G401.6 (cell line): ENCODE measurements around the gene RPL38.
A peak's percentile ranks its signal among the peaks of the same experiment; 100 is the strongest.
"Not testable (repeated sequence)": the region's sequence is repeated elsewhere in the genome, so short reads cannot be mapped to it uniquely, and the experiment has no call there.

Experiments
- FAIRE-seq: peaks from 2 replicates; lab custom pipeline; 2012; peaks lifted over from hg19 to GRCh38; lab: Jason Lieb, UNC

The RPL38 gene

GRCh38 chr17:74185571-74186185, 17.8 kb upstream of the RPL38 start:
- FAIRE-seq: no peak

DNA sequence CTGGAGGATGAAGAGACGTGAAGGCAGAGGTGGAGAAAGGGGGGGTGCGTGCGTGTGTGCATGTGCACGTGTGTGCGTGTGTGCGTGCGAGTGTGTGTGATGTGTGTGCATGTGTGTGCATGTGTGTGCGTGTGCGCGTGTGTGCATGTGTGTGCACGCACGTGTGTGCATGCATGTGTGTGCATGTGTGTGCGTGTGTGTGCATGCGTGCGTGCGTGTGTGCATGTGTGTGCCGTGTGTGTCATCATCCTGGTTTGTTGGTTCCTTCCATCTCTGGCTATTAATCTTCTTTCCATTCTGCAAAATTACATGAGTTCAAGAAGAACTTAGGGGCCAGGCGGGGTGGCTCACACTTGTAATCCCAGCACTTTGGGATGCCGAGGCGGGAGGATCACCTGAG, 17.0 kb upstream of the RPL38 start:
- FAIRE-seq: no peak

GRCh38 chr17:74187761-74188160, 15.7 kb upstream of the RPL38 start:
- FAIRE-seq: no peak

GRCh38 chr17:74188687-74189086, 14.8 kb upstream of the RPL38 start:
- FAIRE-seq: not testable (repeated sequence)

DNA sequence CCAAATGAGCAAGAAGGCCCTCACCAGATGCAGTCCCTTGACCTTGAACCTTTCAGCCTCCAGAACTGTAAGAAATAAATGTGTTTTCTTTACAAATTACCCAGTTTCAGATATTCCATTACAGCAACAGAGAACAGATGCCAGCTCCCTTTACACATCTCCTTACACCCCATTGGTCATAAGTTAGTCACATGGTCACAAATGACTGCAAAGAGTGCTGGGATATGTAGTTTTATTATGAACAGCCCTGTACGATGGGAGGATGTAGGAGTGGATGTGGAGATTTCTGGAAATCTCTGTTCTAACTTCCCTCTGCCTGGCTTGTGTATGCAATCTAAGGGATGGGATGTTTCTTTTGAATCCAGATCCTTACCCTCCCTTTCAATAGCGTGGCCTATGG, 13.3 kb upstream of the RPL38 start:
- no peak for FAIRE-seq

DNA sequence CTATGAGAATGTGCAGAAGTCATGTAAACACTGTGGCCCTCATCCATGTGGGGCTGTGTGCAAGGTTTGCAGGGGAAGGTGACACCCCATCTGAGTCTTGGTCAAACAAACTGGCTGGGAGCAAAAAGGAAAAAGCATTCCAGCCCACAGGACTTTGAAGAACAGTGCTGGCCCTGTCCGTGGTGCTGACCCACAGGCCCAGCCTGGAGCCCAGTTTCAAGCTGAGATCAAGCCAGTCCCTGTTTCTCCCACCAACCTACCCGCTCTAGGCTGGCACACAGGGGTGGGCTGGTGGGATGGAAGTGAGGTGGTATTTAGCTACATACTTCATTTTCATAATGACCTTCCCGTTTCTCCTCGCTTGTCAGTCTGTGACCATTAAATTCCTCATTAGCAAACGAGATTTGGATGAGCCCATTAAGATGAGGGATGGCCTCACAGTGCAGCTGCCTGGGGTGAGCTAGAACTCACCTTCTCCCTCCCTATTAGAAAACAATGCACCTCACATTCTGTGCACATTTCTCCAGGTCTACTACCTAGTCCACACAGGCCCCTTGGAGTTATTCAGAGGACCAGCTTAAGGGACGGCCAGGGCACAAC, 12.6 kb upstream of the RPL38 start:
- no peak for FAIRE-seq

DNA sequence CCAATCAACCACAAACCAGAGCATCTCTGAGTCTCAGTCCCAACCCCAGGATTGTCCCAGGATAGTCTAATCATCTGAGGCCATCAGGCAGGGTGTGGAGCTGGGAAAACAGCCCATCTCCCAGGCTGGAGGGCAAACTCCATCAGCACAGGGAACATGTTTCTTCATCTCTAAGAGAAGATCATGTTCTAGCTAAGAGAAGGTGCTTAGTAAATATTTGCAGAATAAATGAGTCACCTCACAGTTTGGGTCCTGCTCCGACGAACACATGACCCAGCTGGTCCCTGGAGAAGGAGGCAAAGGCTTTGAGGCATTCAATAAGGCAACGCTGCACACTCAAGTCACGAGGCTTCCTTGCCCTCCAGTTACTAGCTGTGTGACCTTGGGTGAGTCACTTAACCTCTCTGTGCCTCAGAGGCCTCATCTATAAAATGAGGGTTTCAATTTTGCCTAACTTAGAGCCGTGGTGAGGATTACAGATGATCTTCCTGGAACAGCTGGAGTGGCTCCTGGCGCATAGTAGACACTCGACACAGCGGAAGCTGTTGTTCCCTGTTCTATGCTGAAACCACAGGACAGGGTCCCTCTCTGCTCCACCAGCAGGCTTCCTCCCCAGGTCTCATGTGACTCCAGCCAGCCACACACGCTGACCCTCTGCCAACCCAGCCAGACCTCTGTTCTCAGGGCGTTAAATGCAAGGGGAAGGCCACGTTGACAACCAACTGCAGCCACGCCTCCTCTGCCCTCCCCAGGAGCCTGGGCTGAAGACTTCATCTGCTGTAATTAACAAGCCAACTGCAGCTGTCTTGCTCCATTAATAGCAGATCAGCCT, 10.3 kb upstream of the RPL38 start:
- FAIRE-seq: no peak

- FAIRE-seq: no peak
These were observed 8.8 kb upstream of the RPL38 start for GRCh38 chr17:74194682-74195081.

DNA sequence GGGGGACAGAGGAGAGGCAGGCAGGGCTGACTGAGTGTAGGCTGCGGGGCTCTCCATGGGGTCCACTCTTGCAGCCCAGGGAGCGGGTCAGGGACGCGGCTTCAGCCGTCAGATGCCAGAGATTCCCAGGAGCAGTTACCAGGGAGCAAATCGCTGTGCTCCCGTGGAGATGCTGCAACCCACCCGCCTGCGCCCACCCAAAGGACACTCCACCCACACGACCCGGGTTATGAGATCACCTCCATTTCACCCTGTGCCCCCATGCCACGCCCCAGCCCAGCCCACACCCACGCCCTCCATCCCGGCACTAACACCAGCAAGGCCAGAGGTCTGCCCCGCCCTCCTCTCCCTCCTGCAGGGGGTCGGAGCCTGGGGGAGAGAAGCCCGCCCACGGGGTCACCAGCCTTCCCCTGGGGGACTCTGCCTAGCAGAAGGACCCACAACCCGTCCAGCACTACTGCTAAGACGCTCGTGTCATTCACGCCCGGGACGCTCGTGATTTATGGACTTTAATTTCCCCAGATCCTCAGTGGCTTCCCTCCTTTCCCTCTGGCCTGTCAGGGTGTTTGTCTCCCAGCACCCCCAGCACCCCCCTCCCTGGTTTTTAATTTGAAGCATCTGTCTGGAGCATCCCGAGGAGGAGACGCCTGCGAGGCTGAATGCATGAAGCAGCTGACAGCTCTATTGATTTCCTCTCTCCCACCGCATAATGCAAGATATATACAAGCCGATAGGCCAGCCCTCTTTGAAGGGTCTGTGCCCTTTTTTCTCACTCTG, 6.7 kb upstream of the RPL38 start:
- no peak for FAIRE-seq

- no peak for FAIRE-seq
These were observed 5.7 kb upstream of the RPL38 start for GRCh38 chr17:74197801-74198200.

DNA sequence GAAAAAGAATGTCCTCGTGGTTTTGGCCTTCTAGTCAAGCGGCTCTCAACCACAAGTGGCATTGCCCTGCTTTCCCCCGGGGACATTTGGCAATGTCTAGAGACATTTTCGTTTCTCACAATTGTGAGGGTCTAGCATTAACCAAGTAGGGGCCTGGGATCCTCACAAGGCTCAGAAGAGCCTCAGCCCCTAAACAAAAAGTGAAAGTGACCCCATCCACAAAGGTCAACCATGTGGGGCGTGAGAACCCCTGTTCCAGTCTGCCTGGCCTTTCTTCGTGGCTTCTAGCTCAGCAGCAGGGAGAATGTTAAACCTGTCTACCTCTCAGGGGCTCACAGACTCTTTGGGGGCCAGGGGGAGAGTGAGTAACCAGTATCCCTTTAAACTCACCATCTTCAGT, 4.8 kb upstream of the RPL38 start:
- FAIRE-seq: no peak

GRCh38 chr17:74199306-74200092, 4.0 kb upstream of the RPL38 start:
- FAIRE-seq: no peak

DNA sequence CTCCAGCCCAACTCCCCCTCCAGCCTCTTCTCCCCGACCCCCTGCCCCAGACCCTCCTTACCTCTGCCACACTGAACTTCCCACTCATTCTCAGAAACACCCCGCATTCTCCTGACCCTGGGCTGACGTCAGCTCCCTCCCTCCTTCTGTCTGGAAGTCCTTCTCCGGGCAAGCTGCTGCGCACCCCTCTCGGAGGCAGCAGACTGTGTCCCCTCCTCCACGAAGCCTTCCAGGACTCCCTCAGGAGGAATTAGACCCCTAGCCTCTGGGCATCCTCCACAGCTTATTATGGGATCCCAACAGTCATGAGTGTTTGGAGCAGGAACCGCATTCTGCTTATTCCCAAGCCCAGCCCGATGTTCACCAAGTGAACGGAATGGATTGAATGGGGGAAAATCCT, 3.4 kb upstream of the RPL38 start:
- FAIRE-seq: no peak

- FAIRE-seq: no peak
These were observed 2.2 kb upstream of the RPL38 start for GRCh38 chr17:74201250-74201649.

- no peak for FAIRE-seq
These were observed 1.5 kb upstream of the RPL38 start for GRCh38 chr17:74201948-74202347.

DNA sequence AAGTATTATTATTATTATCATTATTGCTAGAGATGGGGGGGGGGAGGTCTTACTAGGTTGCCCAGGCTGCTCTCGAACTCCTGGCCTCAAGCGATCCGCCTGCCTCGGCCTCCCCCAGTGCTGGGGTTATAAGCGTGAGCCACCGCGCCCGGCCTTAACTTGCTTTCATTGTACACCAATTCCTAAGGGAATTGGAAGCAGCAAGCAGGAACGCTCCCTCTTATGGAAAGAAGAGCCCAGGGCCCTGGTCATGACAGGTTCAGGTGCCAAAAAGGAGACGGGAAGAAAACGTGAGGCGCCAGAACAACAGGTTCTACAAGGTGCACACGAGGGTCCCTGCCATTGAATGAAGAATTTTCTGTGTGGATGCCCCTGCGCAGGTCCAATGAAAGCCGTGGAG, 540 bp upstream of the RPL38 start:
- no peak for FAIRE-seq

- FAIRE-seq: no peak
These were observed 996 bp downstream of the RPL38 start for GRCh38 chr17:74204474-74204873.

DNA sequence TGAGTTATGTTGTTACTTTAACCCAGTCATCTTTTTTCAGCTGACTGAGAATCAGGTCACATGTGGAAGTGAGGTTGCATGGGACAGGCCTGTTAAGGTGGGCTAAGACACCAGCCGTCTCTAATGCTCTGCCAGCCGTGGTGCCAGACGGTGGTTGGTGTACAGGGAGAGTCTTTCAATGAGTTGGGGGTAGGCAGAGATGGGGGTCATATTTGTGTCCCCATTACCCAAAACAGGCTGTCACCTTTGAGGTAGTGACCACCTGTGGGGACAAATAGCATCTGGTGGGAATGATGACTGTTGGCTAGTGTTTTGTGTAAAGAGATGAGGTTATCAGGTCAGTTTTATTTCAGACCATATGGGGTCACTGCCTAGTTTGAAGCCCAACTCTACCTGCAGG, 1.8 kb downstream of the RPL38 start:
- FAIRE-seq: no peak

GRCh38 chr17:74206332-74206818, 2.9 kb downstream of the RPL38 start:
- no peak for FAIRE-seq

DNA sequence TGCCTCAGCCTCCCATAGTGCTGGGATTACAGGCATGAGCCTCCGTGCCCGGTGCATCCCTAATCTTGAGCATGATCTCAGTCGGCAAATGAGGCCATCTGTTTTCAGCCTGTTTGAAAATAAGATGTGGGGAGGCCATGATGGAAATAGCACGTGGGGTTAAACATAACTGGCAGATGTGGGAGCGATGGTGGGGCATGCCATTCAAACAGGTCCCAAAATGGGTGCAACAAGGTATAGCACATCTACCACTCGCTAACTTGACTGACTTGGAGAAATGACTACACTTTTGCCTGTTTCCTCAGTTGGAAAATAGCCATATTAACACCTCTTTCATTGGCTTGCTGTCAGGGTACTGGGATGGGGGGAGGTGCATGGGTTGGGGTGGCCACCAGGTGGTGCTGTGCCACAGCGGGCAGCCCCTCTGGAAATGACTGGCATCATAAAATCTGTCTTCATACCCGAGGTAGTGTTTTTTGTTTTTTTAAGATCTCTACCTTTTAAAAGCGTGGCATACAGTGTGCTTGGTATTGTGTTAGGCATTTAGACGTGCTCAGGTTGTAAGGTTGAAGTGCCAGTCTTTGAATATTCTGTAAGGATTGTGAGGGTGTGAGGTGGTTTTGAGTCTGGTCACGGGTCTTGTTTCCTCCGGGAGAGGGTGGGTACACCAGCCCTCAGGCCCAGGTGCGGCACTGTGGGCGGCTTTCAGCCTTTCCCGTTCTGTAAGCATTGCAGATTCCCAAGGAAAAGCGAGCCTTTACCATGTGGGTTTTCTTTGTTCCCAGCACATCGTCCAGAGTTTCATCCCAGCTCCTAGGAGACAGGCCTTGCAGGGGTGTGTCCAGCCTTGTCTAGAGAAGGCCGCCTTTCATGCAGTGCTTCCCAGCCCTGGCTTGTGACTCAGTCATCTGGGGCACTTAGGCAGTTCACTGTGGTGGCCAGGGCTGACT, 7.0 kb downstream of the RPL38 start:
- peak; percentile 84 for FAIRE-seq
